HG03571 (cell line): ENCODE results near the gene DNAAF9.

Experiments used
- ATAC-seq: cut with Tn5 transposase; IDR thresholded peaks from one replicate; pipeline ENCODE4 v1.9.1; 2021; ENCODE audit not compliant: unreplicated experiment

DNAAF9 gene

DNA sequence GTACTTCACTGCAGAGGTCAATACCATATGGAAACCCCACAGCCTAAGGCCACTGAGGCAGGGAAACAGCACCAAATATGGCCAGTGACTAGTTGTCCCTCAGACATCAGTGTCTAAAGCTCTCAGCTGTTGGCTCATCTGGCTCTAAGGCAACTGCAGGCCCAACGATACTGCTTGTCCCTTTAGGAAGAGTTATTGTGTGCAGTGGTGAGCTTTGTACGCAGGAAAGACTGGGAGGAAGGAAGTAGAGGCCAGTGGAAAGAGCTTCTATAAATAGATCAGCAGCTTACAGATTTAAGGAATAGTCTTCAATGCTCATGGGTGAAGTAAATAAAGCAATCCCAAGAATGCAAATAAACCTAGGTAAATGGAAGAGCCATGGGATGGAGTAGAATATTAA lies 29.3 kb downstream of the DNAAF9 start:
- ATAC-seq: no peak

DNA sequence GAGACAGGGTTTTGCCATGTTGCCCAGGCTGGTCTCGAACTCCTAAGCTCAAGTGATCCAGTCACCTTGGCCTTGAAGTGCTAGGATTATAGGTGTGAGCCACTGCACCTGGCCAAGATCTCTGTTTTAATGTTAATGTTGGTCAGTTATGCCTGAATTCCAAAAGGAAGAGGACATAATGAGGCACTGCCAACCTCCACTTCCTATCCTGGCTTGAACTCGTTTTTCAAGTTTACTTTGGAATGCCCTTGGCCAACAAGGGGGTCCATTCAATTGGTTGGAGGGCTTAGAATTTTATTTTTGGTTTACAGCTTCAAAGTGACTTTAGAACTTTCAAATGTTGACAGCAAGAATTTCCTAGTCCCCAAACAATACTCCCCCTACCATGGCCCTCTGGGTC lies 29.8 kb downstream of the DNAAF9 start:
- ATAC-seq: no peak

- no peak for ATAC-seq
Observed at GRCh38 chr20:3374296-3374695, 33.2 kb downstream of the DNAAF9 start.

DNA sequence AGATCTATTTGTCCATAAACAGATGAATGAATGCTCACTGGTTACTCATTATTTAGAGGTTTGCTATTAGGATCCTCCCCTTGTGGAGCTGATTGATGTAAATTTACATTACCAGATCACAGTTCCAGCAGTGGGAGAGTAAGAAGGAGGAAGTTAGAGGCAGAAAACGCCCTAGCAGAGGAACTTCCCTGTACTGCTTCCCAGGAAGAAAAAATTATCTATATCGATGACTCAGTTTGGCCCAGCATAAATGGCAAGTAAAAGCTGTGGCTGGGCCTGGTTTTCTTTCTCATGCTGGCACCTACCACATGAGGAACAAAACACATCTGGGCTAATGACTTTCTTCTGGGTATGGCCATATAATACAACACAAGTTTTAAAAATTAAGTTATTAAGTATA lies 35.7 kb downstream of the DNAAF9 start:
- no peak for ATAC-seq

DNA sequence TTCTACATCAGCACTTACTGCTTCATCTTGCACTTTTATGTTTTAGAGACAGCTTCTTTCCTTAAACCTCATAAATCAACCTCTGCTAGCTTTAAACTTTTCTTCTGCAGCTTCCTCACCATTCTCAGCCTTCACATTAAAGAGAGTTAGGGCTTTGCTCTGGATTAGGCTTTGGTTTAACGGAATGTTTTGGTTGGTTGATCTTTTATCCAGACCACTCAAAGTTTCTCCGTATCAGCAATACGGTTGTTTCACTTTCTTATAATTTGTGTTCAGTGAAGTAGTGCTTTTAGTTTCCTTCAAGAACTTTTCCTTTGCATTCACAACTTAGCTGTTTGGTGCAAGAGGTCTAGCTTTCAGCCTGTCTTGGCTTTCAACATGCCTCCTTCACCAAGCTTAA lies 40.4 kb downstream of the DNAAF9 start:
- no peak for ATAC-seq

GRCh38 chr20:3364323-3365013 lies 43.0 kb downstream of the DNAAF9 start:
- no peak for ATAC-seq

DNA sequence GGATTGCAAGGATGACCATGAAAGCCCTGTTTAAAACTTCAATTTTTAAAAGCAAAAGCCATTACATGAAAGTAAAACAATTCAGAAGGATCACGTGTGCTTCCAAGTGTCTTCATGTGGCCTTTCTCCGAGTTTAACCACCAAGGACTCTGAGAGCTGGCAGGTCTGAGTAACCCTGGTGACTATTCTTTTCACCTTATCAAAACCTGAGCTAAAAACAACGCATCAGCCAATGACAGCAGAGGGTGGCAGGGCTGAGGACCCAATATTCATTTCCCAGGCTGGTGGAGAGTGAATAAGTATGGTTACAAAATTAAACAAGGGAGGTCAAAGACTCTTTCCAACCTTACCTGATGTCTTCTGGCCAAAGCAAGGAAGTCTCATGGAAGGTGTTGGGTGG lies 46.7 kb downstream of the DNAAF9 start:
- ATAC-seq: no peak

DNA sequence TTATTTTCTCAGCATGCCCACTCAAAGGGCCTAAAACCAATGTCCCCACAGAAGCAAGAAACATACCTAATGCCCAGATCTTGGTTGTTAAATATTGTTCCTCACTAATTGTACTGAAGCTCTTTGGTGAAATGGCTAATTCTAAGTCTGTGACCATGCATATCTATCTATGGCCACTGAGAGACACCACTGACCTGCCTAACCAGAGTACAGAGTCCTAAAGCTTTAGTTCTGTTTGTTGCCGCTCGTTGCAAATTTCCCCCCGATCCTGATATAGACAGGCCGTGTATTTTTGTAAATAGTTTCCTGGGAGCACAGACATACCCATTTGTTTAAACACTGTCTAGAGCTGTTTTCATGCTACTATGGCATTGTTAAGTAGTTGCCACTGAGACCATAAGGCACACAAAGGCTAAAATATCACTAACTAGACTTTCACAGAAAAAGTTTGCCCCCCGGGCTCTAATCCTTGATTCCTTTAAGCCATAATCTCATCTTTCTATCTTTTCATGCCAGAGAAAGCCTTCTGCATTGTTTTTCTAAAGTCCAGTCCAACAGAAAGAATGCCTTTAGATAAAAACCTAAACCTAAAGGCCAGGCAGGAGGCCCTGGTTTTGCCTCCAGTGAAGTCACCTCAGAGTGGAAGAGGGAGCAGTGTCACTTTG lies 48.7 kb downstream of the DNAAF9 start:
- no peak for ATAC-seq
